Measurements from ENCODE around the gene NHERF1. TPM values are rescaled to one million over a fixed set of nuclear protein-coding genes. Genes with fewer than 3 reads are reported as not detected.

Gene NHERF1
- total and polyA plus RNA-seq, 2 of the 8 experiments (the other 6 are each of a cell fraction or from before 2014, with no cell fraction given), result 92.9 to 99.2 TPM

GRCh38 chr17:74778960-74779359 is 30.5 kb downstream of the NHERF1 start:
- peaks cover 2 to 7% of the 10 kb centered on the region in 2 experiments for H4K20me1 ChIP-seq (replicated peaks in 1 of 2; ENCODE audit: control insufficient read depth in 1 of 2, insufficient read depth in 2 of 2, low read length in 2 of 2)
- no peak for DNase-seq (ENCODE audit: low read depth in 1 of 2, low spot score in 2 of 2)
- 88% methylated on average over 5 of the region's 5 CpGs; no CpG with 5 or more reads in 1 of the 2 experiments for WGBS, 2 experiments (ENCODE audit: extremely low coverage in 1 of 2, insufficient coverage in 1 of 2, insufficient read length in 1 of 2, insufficient replicate concordance in 2 of 2, low coverage in 1 of 2, low lambda C conversion rate in 2 of 2, missing lambda C conversion rate in 1 of 2)
- H3K4me3 ChIP-seq (ENCODE audit: extremely low read depth in 1 of 4, insufficient read depth in 2 of 4, low read depth in 3 of 4, low read length in 4 of 4), result no peak overlapping the region
- peaks cover 0 to 9% (median 6%) of the 10 kb centered on the region in 4 experiments; a peak in 5 of 7 replicates for H3K4me1 ChIP-seq (replicated peaks in 1 of 4; ENCODE audit: control insufficient read depth in 3 of 4, insufficient read depth in 4 of 4, low read length in 3 of 4)
- H3K4ac ChIP-seq (replicated peaks; ENCODE audit: insufficient read length, low read depth, low read length), result no peak overlapping the region
- H4K8ac ChIP-seq (ENCODE audit: extremely low read depth, insufficient read depth, low read length), result no peak overlapping the region
- peaks cover 13% of the 10 kb centered on the region for H3K79me1 ChIP-seq (ENCODE audit: low read depth, low read length)
- no peak overlapping the region for H2AK5ac ChIP-seq (ENCODE audit: low read depth, low read length)
- no peak overlapping the region for H3K9ac ChIP-seq (replicated peaks in 1 of 4; ENCODE audit: extremely low read depth in 1 of 4, low read depth in 3 of 4, low read length in 3 of 4)
- no peak for FAIRE-seq
- no peak overlapping the region for H2BK5ac ChIP-seq (ENCODE audit: low read depth, low read length)
- no peak overlapping the region for H3K23ac ChIP-seq (ENCODE audit: insufficient read length)
- H4K91ac ChIP-seq (replicated peaks; ENCODE audit: insufficient read length, low read length), result no peak overlapping the region
- H2BK12ac ChIP-seq (ENCODE audit: low read depth, low read length), result no peak overlapping the region
- no peak overlapping the region for H2BK120ac ChIP-seq (replicated peaks; ENCODE audit: low read depth, low read length)
- H3K23me2 ChIP-seq (ENCODE audit: low read depth, low read length), result peaks cover 9% of the 10 kb centered on the region
- H3K79me2 ChIP-seq (ENCODE audit: control insufficient read depth in 1 of 2, insufficient read depth in 2 of 2, low read length in 2 of 2), result peaks cover 0 to 24% of the 10 kb centered on the region in 2 experiments; a peak in 2 of 4 replicates
- no peak overlapping the region for H3K27ac ChIP-seq (ENCODE audit: low read depth, low read length)
- H3K4me2 ChIP-seq (ENCODE audit: insufficient read depth in 1 of 2, low read depth in 2 of 2, low read length in 2 of 2), result no peak overlapping the region
- no peak overlapping the region for H2BK15ac ChIP-seq (ENCODE audit: low read length)
- ChIA-PET CTCF (ENCODE audit: partially characterized antibody) (interaction anchor here (1.0 to 99.6 kb wide), 12 partner anchors 8 to 80 kb away, joined by 3 to 2981 read pairs (median 7); partner anchors contain the start of genes FDXR, GRIN2C, NHERF1 and RAB37), POLR2A (ENCODE audit: partially characterized antibody) (interaction anchor here (0.6 to 1.3 kb wide), 2 partner anchors 12 to 29 kb away, joined by 3 to 5 read pairs; no protein-coding TSS in a partner anchor)
- H3K27me3 ChIP-seq (replicated peaks in 1 of 4; ENCODE audit: control insufficient read depth in 3 of 4, extremely low read depth in 1 of 4, insufficient read depth in 3 of 4, low read length in 3 of 4), result no peaks in the 10 kb centered on the region
- TF ChIP-seq SIN3A (conservative IDR thresholded peaks at IDR 0.05 in 1 of 2, IDR thresholded peaks at IDR 0.05 in 1 of 2; ENCODE audit: low read depth in 1 of 2, low read length in 2 of 2), result no peak
- no peak for TF ChIP-seq TBP (IDR thresholded peaks at IDR 0.05; ENCODE audit: low read depth, low read length)
- no peak for TF ChIP-seq KDM4A (IDR thresholded peaks at IDR 0.05; ENCODE audit: low read depth, low read length, severe bottlenecking)
- peaks cover 0 to 9% (median under 1%) of the 10 kb centered on the region in 4 experiments; a peak in 4 of 8 replicates for H3K36me3 ChIP-seq (ENCODE audit: control insufficient read depth in 2 of 4, insufficient read depth in 4 of 4, low read length in 3 of 4)
- no peak overlapping the region for H3K14ac ChIP-seq (ENCODE audit: insufficient read length)
- H4K5ac ChIP-seq (ENCODE audit: insufficient read length, low read depth, low read length), result no peak overlapping the region
- H3K18ac ChIP-seq (ENCODE audit: extremely low read depth, low read length), result no peak overlapping the region
- H2BK20ac ChIP-seq (ENCODE audit: low read length), result no peak overlapping the region
- H3K9me3 ChIP-seq (ENCODE audit: insufficient read depth in 2 of 2, low read depth in 1 of 2, low read length in 1 of 2), result no peaks in the 10 kb centered on the region
- H2AFZ ChIP-seq (ENCODE audit: low read length), result no peak overlapping the region
- no peak overlapping the region for H3K56ac ChIP-seq (replicated peaks; ENCODE audit: insufficient read length, low read depth, low read length)

Measured in H1 (cell line).